ENCODE results near the gene ACMSD. TPM values are rescaled to one million over a fixed set of nuclear protein-coding genes. Genes with fewer than 3 reads are reported as not detected.
"Not testable (repeated sequence)": the region's sequence is repeated elsewhere in the genome, so short reads cannot be mapped to it uniquely, and the experiment has no call there.

The ACMSD gene
- total RNA-seq, 4 donors from 2014 or later, result not detected

DNA sequence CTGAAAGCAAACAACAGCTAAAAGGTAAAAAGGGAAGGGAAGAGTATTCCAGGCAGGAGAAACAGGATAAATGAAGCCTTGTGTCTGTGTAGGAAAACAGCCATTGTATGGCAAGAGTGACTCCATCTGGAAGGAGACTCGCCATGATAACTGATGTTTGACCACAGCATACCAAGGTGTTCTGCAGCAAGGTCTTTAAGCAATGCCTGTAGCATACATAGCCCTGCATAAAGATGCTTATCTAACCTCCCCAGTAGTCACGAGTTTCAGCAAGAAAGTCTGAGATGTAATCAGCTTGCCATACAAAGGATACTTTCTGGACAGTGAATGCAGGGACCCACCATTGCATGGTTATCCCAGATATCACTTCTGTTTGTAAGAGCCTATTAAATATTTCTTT is 68.3 kb downstream of the ACMSD start:
- no peak for TF ChIP-seq EP300 (IDR thresholded peaks at IDR 0.05)
- no peak for TF ChIP-seq POLR2A (IDR thresholded peaks at IDR 0.05; ENCODE audit: low read depth)
- no peak for TF ChIP-seq POLR2AphosphoS5 (IDR thresholded peaks at IDR 0.05)
- no peak for TF ChIP-seq CTCF (IDR thresholded peaks at IDR 0.05)
- intact Hi-C loops (cut with DNase I), result no loop called here
- 77% methylated on average over 2 of the region's 2 CpGs for WGBS
- Histone ChIP-seq H3K27me3 (no peaks in the 10 kb centered on the region), H3K4me3 (no peak overlapping the region), H3K4me1 (no peaks in the 10 kb centered on the region), H3K9me3 (peaks cover 0 to 7% (median 3%) of the 10 kb centered on the region in 4 donors), H3K27ac (replicated peaks in 1 of 4) (no peak overlapping the region), H3K36me3 (no peaks in the 10 kb centered on the region)
- DNase-seq (ENCODE audit: extremely low spot score), result no peak

- H3K4me3 ChIP-seq; H3K27ac ChIP-seq (replicated peaks in 1 of 4); H3K27me3 ChIP-seq; H3K9me3 ChIP-seq; H3K4me1 ChIP-seq; DNase-seq (ENCODE audit: extremely low spot score); intact Hi-C loops (cut with DNase I); H3K36me3 ChIP-seq: not testable (repeated sequence)
- 83% methylated on average over 1 of the region's 1 CpG for WGBS
Measured at GRCh38 chr2:134907441-134908116, 69.2 kb downstream of the ACMSD start.

DNA sequence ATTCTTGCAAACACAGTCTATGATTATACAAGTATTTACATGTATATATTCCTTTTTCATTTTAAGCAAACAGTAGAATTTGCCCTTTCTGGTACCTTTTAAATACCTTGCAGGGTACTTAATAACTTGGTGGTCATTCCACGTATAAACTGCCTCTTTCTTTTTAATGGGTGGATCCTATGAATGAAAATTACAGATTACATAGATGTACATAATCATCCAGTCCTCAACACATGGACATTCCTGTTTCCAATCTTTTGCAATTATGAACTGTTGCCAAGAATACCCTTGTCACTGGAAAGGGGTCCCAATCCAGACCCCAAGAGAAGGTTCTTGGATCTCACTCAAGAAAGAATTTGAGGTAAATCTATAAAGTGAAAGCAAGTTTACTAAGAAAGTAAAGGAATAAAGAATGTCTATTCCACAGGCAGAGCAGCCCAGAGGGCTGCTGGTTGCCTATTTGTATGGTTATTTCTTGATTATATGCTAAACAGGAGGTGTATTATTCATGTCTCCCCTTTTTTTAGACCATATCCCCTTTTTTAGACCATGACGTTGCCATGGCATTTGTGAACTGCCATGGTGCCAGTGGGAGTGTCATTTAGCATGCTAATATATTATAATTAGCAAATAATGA is 72.5 kb downstream of the ACMSD start:
- Histone ChIP-seq H3K4me1 (no peaks in the 10 kb centered on the region), H3K4me3 (no peak overlapping the region), H3K9me3 (peaks cover 0 to 7% (median 3%) of the 10 kb centered on the region in 4 donors), H3K27me3 (no peaks in the 10 kb centered on the region), H3K36me3 (no peaks in the 10 kb centered on the region), H3K27ac (replicated peaks in 1 of 4) (no peak overlapping the region)
- 81% methylated on average over 2 of the region's 2 CpGs for WGBS
- TF ChIP-seq CTCF (IDR thresholded peaks at IDR 0.05), result no peak
- TF ChIP-seq POLR2A (IDR thresholded peaks at IDR 0.05; ENCODE audit: low read depth), result no peak
- no peak for TF ChIP-seq EP300 (IDR thresholded peaks at IDR 0.05)
- TF ChIP-seq POLR2AphosphoS5 (IDR thresholded peaks at IDR 0.05), result no peak
- intact Hi-C loops (cut with DNase I), result loop anchor here (10.0 kb wide), 1 partner anchor 786 kb away; no protein-coding TSS in a partner anchor
- DNase-seq (ENCODE audit: extremely low spot score), result no peak

- 92% methylated on average over 3 of the region's 3 CpGs for WGBS
Measured at GRCh38 chr2:134911400-134911785, 73.0 kb downstream of the ACMSD start.

More at GRCh38 chr2:134911400-134911785, 73.0 kb downstream of the ACMSD start:
- Histone ChIP-seq H3K4me3 (no peak overlapping the region), H3K27me3 (no peaks in the 10 kb centered on the region), H3K27ac (replicated peaks in 1 of 4) (no peak overlapping the region), H3K9me3 (peaks cover 0 to 7% (median 3%) of the 10 kb centered on the region in 4 donors), H3K36me3 (no peaks in the 10 kb centered on the region), H3K4me1 (no peaks in the 10 kb centered on the region)
- DNase-seq (ENCODE audit: extremely low spot score), result no peak
- intact Hi-C loops (cut with DNase I), result loop anchor here (10.0 kb wide), 1 partner anchor 787 kb away; no protein-coding TSS in a partner anchor
- no peak for TF ChIP-seq POLR2A (IDR thresholded peaks at IDR 0.05; ENCODE audit: low read depth)
- TF ChIP-seq POLR2AphosphoS5 (IDR thresholded peaks at IDR 0.05), result no peak
- no peak for TF ChIP-seq EP300 (IDR thresholded peaks at IDR 0.05)
- no peak for TF ChIP-seq CTCF (IDR thresholded peaks at IDR 0.05)

Data from esophagus muscularis mucosa (tissue), 4 donors.